Activated naive CD4-positive, alpha-beta T cell (primary cell): ENCODE measurements around the gene TBX15.
"Not testable (repeated sequence)": the region's sequence is repeated elsewhere in the genome, so short reads cannot be mapped to it uniquely, and the experiment has no call there.

ENCODE experiments used
- DNase-seq, 4 experiments: peaks; one replicate each; lab custom pipeline; 2025; lab: John Stamatoyannopoulos, UW

Gene TBX15

GRCh38 chr1:118958937-118959631, 29.1 kb downstream of the TBX15 start:
- no peak for DNase-seq

DNA sequence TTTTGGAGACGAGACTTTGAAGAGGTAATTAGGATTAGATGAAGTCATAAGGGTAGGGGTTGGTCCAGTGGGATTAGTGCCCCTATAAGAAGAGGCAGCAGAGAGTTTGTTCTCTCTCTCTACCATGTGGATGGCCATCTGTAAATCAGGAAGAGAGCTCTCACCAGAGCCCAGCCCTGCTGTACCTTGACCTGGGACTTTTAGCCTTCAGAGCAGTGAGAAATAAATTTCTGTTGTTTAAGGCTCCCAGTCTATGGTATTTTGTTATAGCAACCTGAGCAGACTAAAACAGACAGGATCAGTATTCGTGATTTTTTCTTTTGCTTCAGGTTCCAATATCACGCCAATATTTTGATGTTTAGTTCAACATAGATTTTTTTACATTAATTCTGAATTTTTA, 30.0 kb downstream of the TBX15 start:
- no peak for DNase-seq

GRCh38 chr1:118957579-118957978, 30.6 kb downstream of the TBX15 start:
- not testable (repeated sequence) for DNase-seq

GRCh38 chr1:118954301-118954905, 33.7 kb downstream of the TBX15 start:
- no peak for DNase-seq

DNA sequence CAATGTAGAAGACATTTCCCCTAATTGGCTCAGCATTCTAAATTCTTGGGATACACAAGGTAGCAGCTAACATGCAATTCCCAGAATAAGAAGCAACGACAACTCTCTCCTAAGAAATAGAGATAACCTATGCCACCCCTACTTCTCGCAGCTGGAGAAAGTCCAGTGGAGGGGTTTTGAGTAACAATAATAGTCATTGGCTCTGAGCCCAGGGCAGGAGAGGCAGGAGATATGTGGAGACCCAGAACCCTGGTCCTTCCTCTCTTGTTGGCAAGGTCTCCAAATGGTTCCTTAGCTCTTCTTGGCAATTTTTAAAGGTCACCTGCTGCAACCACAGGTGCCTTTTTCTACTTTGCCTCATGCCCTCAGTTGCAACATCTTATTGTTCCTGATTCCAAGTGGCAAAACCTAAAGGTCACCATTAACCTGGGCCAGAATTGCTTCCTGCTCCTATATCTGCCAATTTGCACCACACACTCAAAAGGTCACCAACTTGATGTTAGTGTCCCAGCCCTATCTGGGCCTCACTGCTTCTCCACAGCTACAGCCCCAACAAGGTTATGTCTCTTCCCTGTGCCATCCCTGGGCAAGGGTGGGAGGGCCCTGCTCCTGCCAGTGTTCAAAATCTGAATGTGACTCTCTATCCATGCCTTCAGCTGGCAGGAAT, 36.7 kb downstream of the TBX15 start:
- no peak for DNase-seq

DNA sequence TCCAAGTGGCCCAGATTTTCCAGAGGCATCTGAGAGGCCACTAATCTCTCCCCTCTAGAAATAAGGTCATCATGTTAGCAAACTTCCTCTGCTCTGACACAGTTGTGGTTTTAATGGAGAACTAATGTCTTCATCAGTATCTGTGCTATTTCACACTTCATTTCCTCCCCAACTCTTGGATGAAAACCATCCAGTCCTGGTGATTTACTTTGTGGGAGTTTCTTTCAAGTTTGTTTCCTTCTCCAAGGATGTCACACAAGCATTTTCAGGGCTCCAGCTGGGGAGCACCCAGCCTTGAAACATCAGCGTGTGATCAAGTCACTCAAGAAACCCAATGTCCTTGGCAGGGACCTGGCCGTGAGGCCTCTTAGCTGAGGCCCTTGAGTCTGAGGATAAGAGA, 38.8 kb downstream of the TBX15 start:
- DNase-seq: no peak

GRCh38 chr1:118948846-118949245, 39.3 kb downstream of the TBX15 start:
- no peak for DNase-seq

DNA sequence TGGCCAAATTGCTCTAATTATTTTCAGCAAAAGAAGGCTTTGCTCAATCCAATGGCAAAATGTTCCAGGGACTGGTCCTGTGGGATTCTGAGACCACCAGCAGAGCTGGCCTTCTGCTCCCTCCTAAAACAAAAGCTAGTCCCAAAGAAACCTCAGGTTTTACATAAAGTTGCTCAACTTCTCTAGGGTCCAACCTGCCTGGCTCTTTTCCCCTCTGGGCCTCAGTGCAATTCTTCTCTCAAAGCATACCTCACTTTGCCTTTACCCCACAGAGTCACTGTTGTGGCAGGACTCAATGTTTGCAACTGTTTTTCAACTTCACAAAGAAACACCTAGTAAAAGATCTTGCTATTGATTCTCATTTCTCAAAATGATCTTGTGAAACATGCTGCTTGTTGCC, 39.8 kb downstream of the TBX15 start:
- no peak for DNase-seq

GRCh38 chr1:118947790-118948189, 40.4 kb downstream of the TBX15 start:
- DNase-seq: no peak

- DNase-seq: no peak
Observed at GRCh38 chr1:118947003-118947765, 41.0 kb downstream of the TBX15 start.

GRCh38 chr1:118945489-118945888, 42.7 kb downstream of the TBX15 start:
- DNase-seq: no peak

- no peak for DNase-seq
Observed at GRCh38 chr1:118944546-118944945, 43.6 kb downstream of the TBX15 start.

DNA sequence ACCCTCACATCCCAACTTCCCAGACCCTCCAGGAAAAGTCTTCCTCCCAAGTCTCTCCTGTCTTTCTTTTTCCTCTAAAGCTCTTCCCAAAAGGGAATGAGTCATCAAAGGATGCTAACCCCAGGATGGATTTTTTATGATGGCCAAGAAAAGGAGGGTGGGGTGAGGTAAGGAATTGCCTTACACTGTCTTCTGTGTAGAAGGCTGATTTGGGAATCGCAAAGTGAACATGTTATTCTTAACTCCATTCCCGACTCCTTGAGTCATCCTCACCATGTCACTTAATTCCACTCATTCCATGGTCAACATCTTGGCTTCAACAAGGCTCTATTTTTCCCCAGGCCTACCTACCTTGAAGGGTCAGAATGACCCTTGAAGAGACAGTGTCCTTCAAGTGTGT, 44.0 kb downstream of the TBX15 start:
- no peak for DNase-seq

DNA sequence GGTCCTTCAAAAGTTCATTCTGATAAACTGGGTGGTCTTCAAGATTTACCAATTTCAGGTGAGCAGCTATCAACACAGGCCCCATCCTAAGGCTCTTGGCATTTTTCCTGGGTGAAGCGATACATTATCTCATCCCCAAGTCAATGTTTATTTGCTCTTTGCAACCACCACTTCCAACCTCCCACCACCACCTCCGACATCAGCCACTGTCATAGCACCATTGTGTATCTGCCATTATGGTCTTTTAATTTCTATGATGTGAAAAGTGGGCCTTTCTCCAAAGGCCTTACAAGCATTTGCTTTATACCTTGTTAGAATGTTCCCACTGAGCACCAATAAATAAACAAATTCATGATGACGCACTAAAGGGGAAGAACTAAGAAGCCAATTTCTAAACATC, 47.2 kb downstream of the TBX15 start:
- DNase-seq: no peak

DNA sequence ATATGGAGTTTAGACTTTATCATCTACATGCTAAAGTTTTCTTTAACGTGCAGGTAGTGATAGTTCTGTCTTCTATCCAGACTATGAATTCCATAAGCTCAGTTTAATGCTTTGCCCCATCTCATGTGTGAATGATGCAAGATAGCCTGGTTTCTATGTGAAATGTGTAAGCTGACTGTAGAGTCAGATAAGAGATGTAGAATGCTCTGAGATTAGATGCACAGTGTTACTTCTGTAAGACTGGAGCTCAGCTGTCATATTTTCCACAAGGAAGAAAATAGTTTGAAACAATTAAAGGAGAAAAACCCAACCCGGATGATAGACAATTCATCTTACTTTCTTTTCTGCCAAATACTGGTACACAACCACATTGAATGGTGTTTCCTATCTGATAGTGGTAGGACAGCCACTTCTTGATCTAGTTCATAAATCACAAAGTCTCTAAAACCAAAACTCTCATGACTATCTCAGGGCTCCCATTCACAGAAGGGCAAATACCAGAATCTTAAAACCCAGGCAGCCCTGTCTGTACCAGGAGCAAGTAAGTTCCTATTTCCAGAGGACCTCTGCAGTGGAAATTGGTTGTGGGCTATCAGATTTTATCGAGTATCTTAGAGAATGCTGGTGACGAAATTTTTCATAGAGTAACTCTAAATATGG, 50.6 kb downstream of the TBX15 start:
- DNase-seq: no peak

DNA sequence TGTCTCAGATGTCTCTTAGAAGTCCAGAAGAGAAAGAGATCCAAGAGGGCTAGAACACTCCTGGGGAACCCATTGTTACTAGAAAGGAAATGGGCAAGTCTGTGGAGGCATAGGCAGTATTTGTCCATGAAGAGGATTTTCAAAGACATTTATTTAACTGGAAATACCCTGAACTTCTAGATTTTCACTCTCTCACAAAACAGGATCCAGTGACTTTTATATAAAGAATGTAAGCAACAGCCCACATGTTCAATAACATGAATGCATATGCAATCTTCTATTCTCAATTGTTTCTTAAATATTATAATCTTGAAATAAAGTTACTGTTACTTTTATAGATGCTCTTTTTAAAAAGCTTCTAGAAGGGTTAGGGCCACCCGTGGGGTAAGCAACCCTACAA, 53.4 kb downstream of the TBX15 start:
- no peak for DNase-seq

- DNase-seq: no peak
Observed at GRCh38 chr1:118933051-118933781, 54.9 kb downstream of the TBX15 start.

DNA sequence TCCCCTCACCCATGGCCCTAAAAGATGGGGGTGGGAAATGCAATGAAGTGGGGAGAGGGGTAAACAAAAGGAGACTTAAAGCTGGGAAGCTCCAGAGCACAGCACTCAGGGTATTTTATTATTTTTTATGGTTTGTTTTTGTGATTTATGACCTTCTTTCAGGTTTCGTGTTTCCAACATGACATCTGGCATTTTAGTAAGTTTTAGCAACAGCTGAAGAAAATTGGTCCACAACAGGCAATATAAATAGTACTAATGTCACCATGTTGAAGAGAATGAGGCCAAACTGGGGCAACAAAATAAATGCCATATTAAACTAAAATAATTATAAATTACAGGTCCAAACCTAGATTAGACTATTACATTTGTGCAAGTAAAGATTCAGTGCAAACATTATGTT, 56.3 kb downstream of the TBX15 start:
- DNase-seq: no peak

- no peak for DNase-seq
Observed at GRCh38 chr1:118928739-118929554, 59.2 kb downstream of the TBX15 start.

DNA sequence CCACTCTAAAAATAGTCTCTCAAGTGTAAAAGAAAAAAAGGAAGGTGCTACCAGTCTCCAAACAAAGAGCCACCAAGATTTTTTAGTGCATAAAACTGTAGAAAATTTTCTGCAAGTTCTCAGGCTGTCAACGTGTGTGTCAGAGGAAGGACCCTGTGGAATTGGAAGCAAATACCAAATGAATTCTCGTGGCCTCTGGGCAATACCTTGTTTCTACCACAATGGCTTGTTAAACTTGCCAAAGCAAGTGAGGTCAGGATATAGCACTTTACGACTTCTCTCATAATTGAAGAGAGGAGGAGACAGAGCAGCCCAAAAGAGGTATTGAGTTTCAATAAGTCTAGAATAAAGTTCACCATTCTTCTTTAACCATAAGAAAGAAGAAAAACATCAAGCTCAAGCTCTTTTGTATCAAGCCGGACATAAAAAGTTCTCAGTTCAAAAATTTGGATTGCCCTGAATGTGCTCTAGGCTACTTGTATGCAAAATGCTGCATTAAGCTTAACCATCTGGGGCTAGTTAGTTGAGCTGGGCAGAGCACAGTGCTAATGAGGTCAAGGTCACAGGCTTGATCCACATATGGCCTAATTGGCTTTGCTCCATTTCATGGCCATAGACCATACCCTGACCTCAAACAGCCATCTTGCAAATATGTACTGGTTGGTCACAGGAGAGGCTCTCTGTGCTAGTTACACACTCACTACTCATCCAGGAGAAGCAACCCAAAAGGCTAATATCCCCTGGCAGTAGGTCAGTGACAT, 60.5 kb downstream of the TBX15 start:
- no peak for DNase-seq
